ENCODE results near the gene NAV1.

NAV1 gene

DNA sequence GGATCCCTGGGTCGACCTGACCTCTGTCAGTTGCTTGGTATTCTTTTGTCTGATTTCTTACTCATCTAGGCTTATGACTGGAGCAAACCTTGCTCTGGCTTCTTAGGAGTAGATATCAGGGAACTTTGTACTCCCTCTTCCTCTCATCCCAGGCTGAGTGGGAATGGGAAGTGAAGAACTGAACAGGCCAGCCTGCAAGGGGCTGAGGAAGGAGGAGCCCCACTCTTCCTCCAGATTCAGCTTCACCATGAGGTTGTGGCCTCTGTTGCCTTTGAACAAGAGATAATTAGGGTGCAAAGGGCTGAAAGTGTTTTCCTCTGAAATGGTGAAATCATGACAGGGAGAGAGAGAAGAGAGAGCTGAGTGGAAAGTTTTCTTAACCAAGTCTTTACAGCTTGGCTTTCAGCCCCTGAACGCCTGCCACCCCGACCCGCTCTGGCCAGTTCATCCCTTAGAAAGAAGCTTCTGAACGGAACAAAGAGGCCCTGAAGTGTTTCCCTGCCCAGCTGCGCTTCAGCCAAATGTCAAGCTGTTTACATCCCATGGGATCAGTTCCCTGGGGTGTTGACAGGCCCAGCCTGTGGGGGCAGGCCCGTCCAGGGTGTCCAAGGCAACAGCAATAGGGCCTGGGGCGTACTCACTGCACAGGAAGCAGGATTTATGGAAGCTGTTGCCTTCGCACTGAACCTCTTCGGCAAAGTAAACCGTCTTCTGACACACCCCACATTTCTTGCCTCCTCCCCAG lies 43.2 kb upstream of the NAV1 start:
- Histone ChIP-seq H3K36me3 (ENCODE audit: control insufficient read depth in 1 of 2, insufficient read depth in 2 of 2, low read depth in 1 of 2, low read length in 2 of 2) (peaks cover 3 to 28% of the 10 kb centered on the region in 2 experiments), H4K91ac (ENCODE audit: low read length) (peak overlapping the region; percentile 93), H2BK12ac (ENCODE audit: low read length in 2 of 2) (peak overlapping the region; percentile 88 to 91), H3K27ac (ENCODE audit: low read length, poor library complexity, severe bottlenecking) (peak overlapping the region; percentile 31), H3K79me1 (replicated peaks; ENCODE audit: low read length, poor library complexity, severe bottlenecking) (no peaks in the 10 kb centered on the region), H4K8ac (ENCODE audit: low read length) (peak overlapping the region; percentile 87), H2BK5ac (ENCODE audit: low read depth, low read length, poor library complexity, severe bottlenecking) (no peak overlapping the region), H2AK5ac (ENCODE audit: low read length, severe bottlenecking) (peak overlapping the region; percentile 11), H3K27me3 (ENCODE audit: control insufficient read depth in 1 of 2, insufficient read depth in 1 of 2, low read length in 2 of 2) (no peaks in the 10 kb centered on the region), H3K4me3 (ENCODE audit: insufficient read depth in 1 of 2, low read depth in 1 of 2, low read length in 2 of 2) (peak overlapping the region in 1 of 2 experiments; percentile 20), H3K23ac (ENCODE audit: low read length in 2 of 2) (peak overlapping the region in 1 of 2 experiments; percentile 23), H3K4me2 (ENCODE audit: low read length, poor library complexity, severe bottlenecking) (no peak overlapping the region), H2AFZ (ENCODE audit: low read depth, low read length) (no peak overlapping the region), H3K18ac (ENCODE audit: low read depth in 1 of 2, low read length in 2 of 2) (peak overlapping the region; percentile 80 to 83), H3K4ac (ENCODE audit: low read depth in 1 of 2, low read length in 2 of 2) (peak overlapping the region; percentile 44 to 88), H3K9ac (ENCODE audit: low read length) (peak overlapping the region; percentile 75), H2BK15ac (ENCODE audit: low read depth, poor library complexity, severe bottlenecking) (peak overlapping the region; percentile 73), H3K4me1 (ENCODE audit: control insufficient read depth, insufficient read depth, low read depth, low read length) (peaks cover 13% of the 10 kb centered on the region), H3K14ac (ENCODE audit: low read length in 2 of 2) (peak overlapping the region in 1 of 2 experiments; percentile 85), H3K9me3 (ENCODE audit: control insufficient read depth, low read length) (no peaks in the 10 kb centered on the region), H2BK120ac (ENCODE audit: low read depth, low read length) (peak overlapping the region; percentile 21)
- peak; percentile 89 for DNase-seq
- WGBS, result 28% methylated on average over 10 of the region's 11 CpGs

DNA sequence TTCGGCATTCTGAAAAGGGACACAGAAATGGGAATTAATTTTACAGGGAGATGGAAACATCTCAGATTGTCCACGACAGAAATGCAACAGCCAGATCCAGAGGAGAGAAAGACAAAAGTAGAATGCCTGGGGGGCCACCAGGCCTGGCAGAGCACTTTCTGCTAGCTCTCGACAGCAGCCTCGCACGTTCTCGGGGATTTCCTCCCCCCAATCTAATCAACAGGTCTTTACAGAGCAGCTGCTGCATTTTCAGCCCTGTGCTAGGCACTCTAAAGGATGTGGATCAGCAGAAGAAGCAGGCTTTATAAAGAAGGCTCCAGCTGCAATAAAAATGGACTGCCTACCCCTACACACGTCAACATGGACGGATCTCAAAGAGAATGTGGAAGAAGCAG lies 42.6 kb upstream of the NAV1 start:
- no peak overlapping the region for H2BK5ac ChIP-seq (ENCODE audit: low read depth, low read length, poor library complexity, severe bottlenecking)
- H3K23ac ChIP-seq (ENCODE audit: low read length in 2 of 2), result no peak overlapping the region
- peak overlapping the region; percentile 87 for H4K8ac ChIP-seq (ENCODE audit: low read length)
- H3K79me1 ChIP-seq (replicated peaks; ENCODE audit: low read length, poor library complexity, severe bottlenecking), result no peaks in the 10 kb centered on the region
- no peak overlapping the region for H2BK120ac ChIP-seq (ENCODE audit: low read depth, low read length)
- peak overlapping the region; percentile 75 for H3K9ac ChIP-seq (ENCODE audit: low read length)
- H2AFZ ChIP-seq (ENCODE audit: low read depth, low read length), result no peak overlapping the region
- H3K4me3 ChIP-seq (ENCODE audit: insufficient read depth in 1 of 2, low read depth in 1 of 2, low read length in 2 of 2), result peak overlapping the region in 1 of 2 experiments; percentile 20
- H2BK15ac ChIP-seq (ENCODE audit: low read depth, poor library complexity, severe bottlenecking), result peak overlapping the region; percentile 2
- H3K9me3 ChIP-seq (ENCODE audit: control insufficient read depth, low read length), result no peaks in the 10 kb centered on the region
- H3K4me1 ChIP-seq (ENCODE audit: control insufficient read depth, insufficient read depth, low read depth, low read length), result peaks cover 15% of the 10 kb centered on the region
- no peak overlapping the region for H2AK5ac ChIP-seq (ENCODE audit: low read length, severe bottlenecking)
- DNase-seq, result no peak
- H3K4ac ChIP-seq (ENCODE audit: low read depth in 1 of 2, low read length in 2 of 2), result peak overlapping the region in 1 of 2 experiments; percentile 42
- H3K14ac ChIP-seq (ENCODE audit: low read length in 2 of 2), result no peak overlapping the region
- no peak overlapping the region for H3K27ac ChIP-seq (ENCODE audit: low read length, poor library complexity, severe bottlenecking)
- no peaks in the 10 kb centered on the region for H3K27me3 ChIP-seq (ENCODE audit: control insufficient read depth in 1 of 2, insufficient read depth in 1 of 2, low read length in 2 of 2)
- H3K36me3 ChIP-seq (ENCODE audit: control insufficient read depth in 1 of 2, insufficient read depth in 2 of 2, low read depth in 1 of 2, low read length in 2 of 2), result peaks cover 3 to 28% of the 10 kb centered on the region in 2 experiments
- H2BK12ac ChIP-seq (ENCODE audit: low read length in 2 of 2), result peak overlapping the region; percentile 6 to 17
- WGBS, result 73% methylated on average over 8 of the region's 8 CpGs
- H3K4me2 ChIP-seq (ENCODE audit: low read length, poor library complexity, severe bottlenecking), result no peak overlapping the region
- peak overlapping the region; percentile 57 for H4K91ac ChIP-seq (ENCODE audit: low read length)
- H3K18ac ChIP-seq (ENCODE audit: low read depth in 1 of 2, low read length in 2 of 2), result peak overlapping the region; percentile 61 to 80

DNA sequence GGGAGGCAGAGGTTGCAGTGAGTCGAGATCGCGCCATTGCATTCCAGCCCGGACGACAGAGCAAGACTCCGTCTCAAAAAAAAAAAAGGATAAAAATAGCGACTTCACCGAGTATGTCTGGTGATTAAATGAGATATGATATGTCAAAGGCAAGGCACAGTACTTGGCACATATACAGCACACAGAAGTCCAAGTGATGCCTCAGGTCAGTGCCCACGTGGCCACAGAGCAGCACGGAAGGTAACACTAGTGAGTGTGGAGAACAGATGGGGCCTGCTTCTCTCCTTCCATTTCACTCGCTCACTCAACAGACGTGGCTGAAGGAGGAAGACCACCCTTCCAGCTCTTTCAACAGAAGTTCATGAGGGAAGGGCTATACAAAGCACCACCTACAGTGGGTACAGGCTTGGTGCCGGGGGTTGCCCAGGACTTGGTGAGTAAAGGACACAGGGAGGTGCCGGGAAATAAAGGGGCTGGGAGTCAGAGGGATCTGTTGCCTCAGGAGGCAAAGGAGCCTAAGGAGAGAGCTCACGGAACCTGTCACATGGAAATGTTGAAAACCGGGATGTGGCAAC lies 40.9 kb upstream of the NAV1 start:
- Histone ChIP-seq H2BK5ac (ENCODE audit: low read depth, low read length, poor library complexity, severe bottlenecking) (no peak overlapping the region), H3K27ac (ENCODE audit: low read length, poor library complexity, severe bottlenecking) (no peak overlapping the region), H2AK5ac (ENCODE audit: low read length, severe bottlenecking) (no peak overlapping the region), H2BK15ac (ENCODE audit: low read depth, poor library complexity, severe bottlenecking) (no peak overlapping the region), H3K9me3 (ENCODE audit: control insufficient read depth, low read length) (no peaks in the 10 kb centered on the region), H3K36me3 (ENCODE audit: control insufficient read depth in 1 of 2, insufficient read depth in 2 of 2, low read depth in 1 of 2, low read length in 2 of 2) (peaks cover 0 to 24% of the 10 kb centered on the region in 2 experiments), H3K18ac (ENCODE audit: low read depth in 1 of 2, low read length in 2 of 2) (no peak overlapping the region), H3K9ac (ENCODE audit: low read length) (no peak overlapping the region), H3K27me3 (ENCODE audit: control insufficient read depth in 1 of 2, insufficient read depth in 1 of 2, low read length in 2 of 2) (no peaks in the 10 kb centered on the region), H3K4me1 (ENCODE audit: control insufficient read depth, insufficient read depth, low read depth, low read length) (peaks cover 20% of the 10 kb centered on the region), H3K4me2 (ENCODE audit: low read length, poor library complexity, severe bottlenecking) (no peak overlapping the region), H3K4ac (ENCODE audit: low read depth in 1 of 2, low read length in 2 of 2) (no peak overlapping the region), H2AFZ (ENCODE audit: low read depth, low read length) (no peak overlapping the region), H3K4me3 (ENCODE audit: insufficient read depth in 1 of 2, low read depth in 1 of 2, low read length in 2 of 2) (no peak overlapping the region), H2BK120ac (ENCODE audit: low read depth, low read length) (no peak overlapping the region), H2BK12ac (ENCODE audit: low read length in 2 of 2) (peak overlapping the region in 1 of 2 experiments; percentile 47), H4K8ac (ENCODE audit: low read length) (peak overlapping the region; percentile 19), H3K79me1 (replicated peaks; ENCODE audit: low read length, poor library complexity, severe bottlenecking) (no peaks in the 10 kb centered on the region), H3K14ac (ENCODE audit: low read length in 2 of 2) (no peak overlapping the region), H3K23ac (ENCODE audit: low read length in 2 of 2) (no peak overlapping the region), H4K91ac (ENCODE audit: low read length) (peak overlapping the region; percentile 4)
- WGBS, result 97% methylated on average over 15 of the region's 16 CpGs
- no peak for DNase-seq

DNA sequence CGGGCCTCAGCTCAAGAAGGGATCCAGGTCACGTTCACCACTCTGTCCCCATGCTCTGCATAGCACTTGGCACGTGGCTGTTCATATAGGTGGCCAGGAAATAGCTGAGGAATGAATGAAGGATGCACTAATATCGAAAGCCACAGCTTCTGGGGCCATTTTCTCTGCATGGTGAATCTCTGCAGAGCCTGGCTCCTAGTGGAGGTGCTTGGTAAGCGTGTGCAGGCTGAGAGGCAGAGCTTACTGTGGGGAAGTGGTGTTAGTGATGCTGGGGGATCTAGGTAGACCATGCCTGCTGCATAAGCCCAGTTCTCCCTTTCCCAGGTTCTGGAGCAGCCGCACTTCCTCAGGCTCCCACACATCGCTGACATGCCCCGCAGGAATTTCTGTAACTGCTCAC lies 40.3 kb upstream of the NAV1 start:
- Histone ChIP-seq H2AFZ (ENCODE audit: low read depth, low read length) (no peak overlapping the region), H3K9me3 (ENCODE audit: control insufficient read depth, low read length) (no peaks in the 10 kb centered on the region), H3K9ac (ENCODE audit: low read length) (no peak overlapping the region), H3K27ac (ENCODE audit: low read length, poor library complexity, severe bottlenecking) (no peak overlapping the region), H3K4me2 (ENCODE audit: low read length, poor library complexity, severe bottlenecking) (no peak overlapping the region), H3K4me1 (ENCODE audit: control insufficient read depth, insufficient read depth, low read depth, low read length) (peaks cover 22% of the 10 kb centered on the region), H3K14ac (ENCODE audit: low read length in 2 of 2) (no peak overlapping the region), H3K18ac (ENCODE audit: low read depth in 1 of 2, low read length in 2 of 2) (no peak overlapping the region), H3K79me1 (replicated peaks; ENCODE audit: low read length, poor library complexity, severe bottlenecking) (no peaks in the 10 kb centered on the region), H3K4me3 (ENCODE audit: insufficient read depth in 1 of 2, low read depth in 1 of 2, low read length in 2 of 2) (no peak overlapping the region), H2BK120ac (ENCODE audit: low read depth, low read length) (no peak overlapping the region), H4K8ac (ENCODE audit: low read length) (peak overlapping the region; percentile 19), H2BK12ac (ENCODE audit: low read length in 2 of 2) (no peak overlapping the region), H2BK5ac (ENCODE audit: low read depth, low read length, poor library complexity, severe bottlenecking) (no peak overlapping the region), H2BK15ac (ENCODE audit: low read depth, poor library complexity, severe bottlenecking) (no peak overlapping the region), H3K27me3 (ENCODE audit: control insufficient read depth in 1 of 2, insufficient read depth in 1 of 2, low read length in 2 of 2) (no peaks in the 10 kb centered on the region), H3K4ac (ENCODE audit: low read depth in 1 of 2, low read length in 2 of 2) (no peak overlapping the region), H4K91ac (ENCODE audit: low read length) (no peak overlapping the region), H3K23ac (ENCODE audit: low read length in 2 of 2) (no peak overlapping the region), H2AK5ac (ENCODE audit: low read length, severe bottlenecking) (no peak overlapping the region), H3K36me3 (ENCODE audit: control insufficient read depth in 1 of 2, insufficient read depth in 2 of 2, low read depth in 1 of 2, low read length in 2 of 2) (peaks cover 0 to 19% of the 10 kb centered on the region in 2 experiments)
- 92% methylated on average over 8 of the region's 8 CpGs for WGBS
- DNase-seq, result no peak

Measured in mesenchymal stem cell (in vitro differentiated cells and primary cell).